Amygdala (tissue), 56 donors: Measurements from ENCODE around the gene RBCK1.
"Not testable (repeated sequence)": the region's sequence is repeated elsewhere in the genome, so short reads cannot be mapped to it uniquely, and the experiment has no call there.

Experiments
- DNase-seq, 56 donors: peaks; one replicate each; lab custom pipeline; 2025; lab: John Stamatoyannopoulos, UW

RBCK1 gene

GRCh38 chr20:460707-461106, 52.6 kb downstream of the RBCK1 start:
- peak in 2 of 56 donors; percentile 13 to 18 for DNase-seq

- peak in 22 of 56 donors; percentile 25 to 77 (median 53) for DNase-seq
Observed at GRCh38 chr20:461254-462198, 53.4 kb downstream of the RBCK1 start.

GRCh38 chr20:462199-462991, 54.3 kb downstream of the RBCK1 start, which contains the start of gene TBC1D20:
Gene TBC1D20 (minus strand): TSS chr20:462533. CDS start chr20:462405, 128 bp downstream.
- DNase-seq: peak; percentile 23 to 90 (median 69)

GRCh38 chr20:467755-468154, 59.7 kb downstream of the RBCK1 start:
- no peak for DNase-seq

GRCh38 chr20:469746-470490, 61.8 kb downstream of the RBCK1 start:
- no peak for DNase-seq

- DNase-seq: no peak
Observed at GRCh38 chr20:472137-472846, 64.2 kb downstream of the RBCK1 start.

GRCh38 chr20:472889-473292, 64.8 kb downstream of the RBCK1 start:
- DNase-seq: no peak

- DNase-seq: no peak
Observed at GRCh38 chr20:474581-474980, 66.5 kb downstream of the RBCK1 start.

GRCh38 chr20:475463-476357, 67.6 kb downstream of the RBCK1 start:
- peak in 1 of 56 donors; percentile 3 for DNase-seq

- not testable (repeated sequence) for DNase-seq
Observed at GRCh38 chr20:476561-477249, 68.6 kb downstream of the RBCK1 start.

GRCh38 chr20:478010-478948, 70.2 kb downstream of the RBCK1 start:
- no peak for DNase-seq

- DNase-seq: peak in 4 of 56 donors; percentile 1 to 45 (median 22)
Observed at GRCh38 chr20:478949-479429, 70.9 kb downstream of the RBCK1 start.

- DNase-seq: no peak
Observed at GRCh38 chr20:479487-479886, 71.4 kb downstream of the RBCK1 start.

- no peak for DNase-seq
Observed at GRCh38 chr20:480044-480443, 71.9 kb downstream of the RBCK1 start.

GRCh38 chr20:481167-481566, 73.1 kb downstream of the RBCK1 start:
- DNase-seq: no peak
